A673 (cell line): ENCODE data around the gene CDKAL1.

ENCODE experiments used
- CTCF ChIP-seq: fragments of 300-800, 200-600 bp; sonication (generic); conservative IDR thresholded peaks from 2 replicates; pipeline ENCODE4 v1.5.1; 2017; ENCODE audit warnings: low read depth, mild to moderate bottlenecking, antibody characterized with exemption, low read length, moderate library complexity, mixed read lengths
- EZH2 ChIP-seq: fragments of 200-600 bp; sonication (generic); IDR thresholded peaks from 2 replicates; pipeline ENCODE4 v1.6.1; 2017; ENCODE audit warnings: borderline replicate concordance, low read depth, mild to moderate bottlenecking, mixed read lengths, antibody characterized with exemption, low read length; ENCODE audit not compliant: poor library complexity, severe bottlenecking

DNA sequence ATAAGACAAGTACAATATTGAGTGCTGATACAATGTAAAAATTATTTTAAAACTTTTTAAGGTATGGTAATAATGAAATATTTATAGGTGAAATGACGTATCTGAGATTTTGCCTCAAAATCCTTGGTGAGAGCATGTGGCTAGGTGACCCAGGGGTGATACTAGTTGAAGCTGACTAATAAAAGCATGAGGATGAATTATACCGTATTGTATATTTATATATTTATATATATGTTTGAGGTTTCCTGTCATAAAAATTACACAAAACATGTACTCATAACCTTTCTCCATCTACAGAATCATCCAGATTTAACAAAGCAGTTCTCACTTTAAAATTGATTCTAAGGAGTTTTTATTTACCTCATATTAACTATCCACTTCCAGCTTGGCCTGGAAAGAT, 358.1 kb downstream of the CDKAL1 start:
- TF ChIP-seq CTCF = no peak
- TF ChIP-seq EZH2 = no peak
